ENCODE data around the gene ACY1.

Gene ACY1

DNA sequence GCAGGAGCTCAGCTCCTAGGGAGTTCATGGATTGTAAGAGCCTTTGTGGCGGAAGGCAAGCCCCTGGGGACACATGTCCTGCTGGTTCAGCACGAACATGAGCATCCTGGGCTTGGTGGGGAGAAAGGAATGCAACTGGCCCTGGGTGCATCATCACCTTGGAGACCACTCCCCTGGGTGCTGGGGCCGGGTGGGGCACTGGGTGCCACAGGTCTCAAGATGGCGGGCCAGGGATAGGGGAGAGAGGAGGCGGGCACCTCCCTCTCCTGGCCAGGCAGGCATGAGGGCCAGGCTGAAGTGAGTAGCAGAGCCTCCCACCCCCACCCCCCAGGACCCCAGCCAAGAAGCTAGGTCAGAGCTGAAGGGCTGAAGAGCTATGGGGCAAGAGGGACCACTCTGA, 16.8 kb upstream of the ACY1 start:
- no peak overlapping the region for H3K4me3 ChIP-seq (ENCODE audit: low read depth, low read length)
- no peak for TF ChIP-seq CTCF (IDR thresholded peaks at IDR 0.05; ENCODE audit: borderline replicate concordance, insufficient read depth, low read depth, low read length)

GRCh38 chr3:51966922-51967383, 16.4 kb upstream of the ACY1 start:
- H3K4me3 ChIP-seq (ENCODE audit: low read depth, low read length), result peak overlapping the region; percentile 62
- TF ChIP-seq CTCF (IDR thresholded peaks at IDR 0.05; ENCODE audit: borderline replicate concordance, insufficient read depth, low read depth, low read length), result no peak

DNA sequence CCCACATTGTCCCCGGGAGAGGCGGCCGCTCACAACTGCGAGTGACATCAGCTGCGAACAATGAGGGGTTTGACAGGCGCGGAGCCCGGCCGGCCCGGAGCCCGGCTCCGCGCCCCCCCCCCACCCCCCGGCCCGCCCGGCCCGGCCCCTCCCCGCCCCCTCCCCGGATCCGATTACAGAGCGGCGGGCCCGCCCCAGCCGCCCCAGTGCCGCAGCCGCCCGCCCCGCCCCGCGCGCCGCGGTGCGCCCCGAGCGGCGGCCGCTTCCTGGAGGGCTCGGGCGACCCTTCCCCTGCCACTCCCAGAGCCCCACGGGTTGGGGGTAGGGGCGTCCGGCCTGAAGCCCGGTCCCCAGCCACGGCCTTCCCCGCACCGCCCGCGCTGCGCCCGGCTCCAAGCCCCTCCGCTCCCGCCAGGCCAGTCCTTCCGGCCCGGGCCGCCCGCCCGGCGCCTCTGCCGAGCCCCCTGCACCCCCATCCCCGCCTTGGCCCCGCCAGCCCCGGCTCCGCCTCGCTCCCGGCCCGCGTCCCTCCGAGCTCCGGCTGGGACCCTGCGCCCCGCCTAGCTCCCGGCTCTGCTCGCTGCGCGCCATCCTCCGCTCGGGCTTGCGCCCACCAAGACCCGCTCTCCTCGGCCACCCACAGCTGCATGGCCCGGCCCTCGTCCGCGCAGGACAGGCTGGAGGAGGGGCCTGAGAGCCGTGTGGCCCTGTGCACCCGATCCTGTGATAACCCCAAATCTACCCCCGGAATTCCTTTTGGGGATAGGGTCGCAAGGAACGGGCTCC, 15.8 kb upstream of the ACY1 start, which contains the start of gene PCBP4:
Gene PCBP4, minus strand, starts transcription at position 71 of the 786 bp plus-strand sequence. CDS start 6,214 bp downstream, outside the sequence.
- peak within 1 kb of the TSS; percentile 62 for H3K4me3 ChIP-seq (ENCODE audit: low read depth, low read length)
- no peak for TF ChIP-seq CTCF (IDR thresholded peaks at IDR 0.05; ENCODE audit: borderline replicate concordance, insufficient read depth, low read depth, low read length)

DNA sequence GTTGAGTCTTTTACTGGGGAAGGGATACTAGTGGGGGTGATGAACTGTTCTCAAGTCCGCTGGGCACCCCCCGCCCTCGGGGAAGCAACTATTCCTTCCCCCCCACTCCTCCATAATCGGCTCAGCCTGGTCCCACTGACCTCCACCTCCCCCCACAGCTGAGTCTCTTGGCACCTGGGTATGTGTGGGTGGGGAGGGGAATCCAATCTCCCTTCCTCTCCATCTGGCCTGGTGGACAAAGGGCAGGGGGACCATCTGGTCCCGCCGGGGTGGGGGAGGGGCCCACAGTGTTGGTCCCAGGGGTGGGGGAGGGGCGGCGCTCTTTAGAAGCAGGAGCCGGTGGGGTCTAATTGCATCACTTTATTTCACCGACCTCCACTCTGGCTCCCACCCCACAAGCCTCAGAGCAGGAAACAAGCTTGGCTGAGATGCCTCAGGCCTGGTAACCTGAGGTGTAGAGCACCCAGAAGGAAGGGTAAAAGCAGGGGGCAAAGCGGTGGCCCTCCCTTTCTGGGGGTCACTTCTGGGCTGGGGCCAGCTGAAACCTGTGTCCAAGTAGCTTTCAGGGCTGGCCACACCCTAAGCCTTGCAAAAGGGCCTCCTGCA, 15.1 kb upstream of the ACY1 start:
- peak overlapping the region; percentile 62 for H3K4me3 ChIP-seq (ENCODE audit: low read depth, low read length)
- TF ChIP-seq CTCF (IDR thresholded peaks at IDR 0.05; ENCODE audit: borderline replicate concordance, insufficient read depth, low read depth, low read length), result no peak

- no peak for TF ChIP-seq CTCF (IDR thresholded peaks at IDR 0.05; ENCODE audit: borderline replicate concordance, insufficient read depth, low read depth, low read length)
Observed at GRCh38 chr3:51968883-51969678, 14.3 kb upstream of the ACY1 start.

GRCh38 chr3:51969841-51970240, 13.5 kb upstream of the ACY1 start:
- H3K4me3 ChIP-seq (ENCODE audit: low read depth, low read length), result no peak overlapping the region
- TF ChIP-seq CTCF (IDR thresholded peaks at IDR 0.05; ENCODE audit: borderline replicate concordance, insufficient read depth, low read depth, low read length), result no peak

More at GRCh38 chr3:51968883-51969678, 14.3 kb upstream of the ACY1 start:
- no peak overlapping the region for H3K4me3 ChIP-seq (ENCODE audit: low read depth, low read length)
